Keratinocyte (primary cell): ENCODE data around the gene NHP2. TPM values are rescaled to one million over a fixed set of nuclear protein-coding genes. Genes with fewer than 3 reads are reported as not detected.

ENCODE experiments used
- DNase-seq: peaks from one replicate; pipeline ENCODE4 v3.0.0-alpha.2; 2011; ENCODE audit warnings: low read depth, missing footprints, low spot score
- FAIRE-seq: peaks from 2 replicates; lab custom pipeline; 2011; peaks lifted over from hg19 to GRCh38; lab: Jason Lieb, UNC
- H2AFZ ChIP-seq: 2 replicates; pipeline ENCODE4 v1.6.0; 2012; ENCODE audit warnings: low read length, control low read depth, inconsistent platforms; ENCODE audit not compliant: control insufficient read depth
- H3K27ac ChIP-seq: 2 replicates; pipeline ENCODE4 v1.5.1; 2011; ENCODE audit warnings: low read length; ENCODE audit not compliant: control insufficient read depth, insufficient read depth
- H3K27me3 ChIP-seq: 3 replicates; pipeline ENCODE4 v1.6.0; 2011; ENCODE audit warnings: low read length; ENCODE audit not compliant: control insufficient read depth, insufficient read depth; ENCODE audit errors: extremely low read depth
- H3K36me3 ChIP-seq, 2 experiments: 2 replicates in 1 of 2; 3 replicates in 1 of 2; pipeline ENCODE4 v1.5.1; 2011; ENCODE audit warnings: low read length in 2 of 2, mild to moderate bottlenecking in 1 of 2; ENCODE audit not compliant: control insufficient read depth in 2 of 2, insufficient read depth in 2 of 2; ENCODE audit errors: extremely low read depth in 1 of 2
- H3K4me1 ChIP-seq: 3 replicates; pipeline ENCODE4 v1.5.1; 2011; ENCODE audit warnings: low read length; ENCODE audit not compliant: control insufficient read depth, insufficient read depth; ENCODE audit errors: extremely low read depth
- H3K4me2 ChIP-seq: 3 replicates; pipeline ENCODE4 v1.6.0; 2011; ENCODE audit warnings: low read depth, low read length; ENCODE audit not compliant: control insufficient read depth, insufficient read depth; ENCODE audit errors: extremely low read depth
- H3K4me3 ChIP-seq, 3 experiments: fragments of 200-600 bp in 1 of 3; sonication (generic) in 1 of 3; 2 replicates in 2 of 3; 3 replicates in 1 of 3; pipeline ENCODE4 v1.5.1; 2011 to 2016; ENCODE audit warnings: low read length in 3 of 3, mild to moderate bottlenecking in 3 of 3, control low read depth in 2 of 3, inconsistent platforms in 1 of 3, low read depth in 1 of 3, mixed read lengths in 1 of 3, mixed run types in 1 of 3, moderate library complexity in 1 of 3; ENCODE audit not compliant: control insufficient read depth in 2 of 3, insufficient read depth in 2 of 3; ENCODE audit errors: extremely low read depth in 1 of 3
- H3K79me2 ChIP-seq: 2 replicates; pipeline ENCODE4 v1.6.0; 2012; ENCODE audit warnings: low read length; ENCODE audit not compliant: control insufficient read depth, insufficient read depth
- H3K9ac ChIP-seq: 3 replicates; pipeline ENCODE4 v1.6.0; 2011; ENCODE audit warnings: low read length; ENCODE audit not compliant: control insufficient read depth, insufficient read depth; ENCODE audit errors: extremely low read depth
- H3K9me1 ChIP-seq: 3 replicates; pipeline ENCODE4 v1.6.0; 2011; ENCODE audit warnings: low read length; ENCODE audit not compliant: control insufficient read depth, insufficient read depth; ENCODE audit errors: extremely low read depth
- H3K9me3 ChIP-seq: 2 replicates; pipeline ENCODE4 v1.5.1; 2012; ENCODE audit warnings: low read depth, low read length; ENCODE audit not compliant: control insufficient read depth
- H4K20me1 ChIP-seq: 3 replicates; pipeline ENCODE4 v1.6.0; 2011; ENCODE audit warnings: low read length; ENCODE audit not compliant: control insufficient read depth, insufficient read depth; ENCODE audit errors: extremely low read depth
- CTCF ChIP-seq, 3 experiments: IDR thresholded peaks in 1 of 3; conservative IDR thresholded peaks in 1 of 3; optimal IDR thresholded peaks in 1 of 3; 2 replicates in 2 of 3; 3 replicates in 1 of 3; pipeline versions ENCODE3 to v1.5.1; 2011; ENCODE audit warnings: low read length in 3 of 3, mild to moderate bottlenecking in 3 of 3, moderate library complexity in 2 of 3, control low read depth in 1 of 3, inconsistent platforms in 1 of 3; ENCODE audit not compliant: insufficient read depth in 2 of 3; ENCODE audit errors: extremely low read depth in 1 of 3
- EZH2 ChIP-seq: IDR thresholded peaks from one replicate; pipeline ENCODE4 v1.6.1; 2012; ENCODE audit warnings: inconsistent platforms, mild to moderate bottlenecking, low read length, moderate library complexity
- dilution Hi-C: fragments of 300-500 bp; cut with MboI; formaldehyde crosslinking; loops from one replicate; pipeline ENCODE4 v1.7.0; 2020; ENCODE audit warnings: low sequenced_read_pairs; ENCODE audit not compliant: extremely low pct_ligation_motif_present
- polyA plus RNA-seq, 5 experiments: library from polyadenylated mRNA; depleted of rRNA in 3 of 5; stranded (reverse) in 3 of 5; stranded (forward) in 1 of 5; unstranded in 1 of 5; fragments of >200 nt; gene quantifications; 1 replicate in 1 of 5; 2 replicates in 3 of 5; 3 replicates in 1 of 5; pipeline versions ENCODE4 v1.2.1 to v1.2.3, GENCODE V29; 2011 to 2012; ENCODE audit warnings: missing spikeins in 2 of 5, low read depth in 1 of 5, low replicate concordance in 1 of 5

NHP2 gene
- polyA plus RNA-seq, 1 donor (not counting 4 experiments of a cell fraction or from before 2014, with no cell fraction given): 186 TPM

- DNase-seq (no peak), FAIRE-seq (no peak)
- no peaks in the 10 kb centered on the region for H3K9me1 ChIP-seq
- no peak overlapping the region for H3K4me2 ChIP-seq
- H4K20me1 ChIP-seq: no peaks in the 10 kb centered on the region
- no peak overlapping the region for H3K9ac ChIP-seq
- H3K4me3 ChIP-seq: no peak overlapping the region
- no peaks in the 10 kb centered on the region for H3K27me3 ChIP-seq
- H2AFZ ChIP-seq: no peak overlapping the region
- H3K27ac ChIP-seq: no peak overlapping the region
- H3K79me2 ChIP-seq: no peaks in the 10 kb centered on the region
- TF ChIP-seq CTCF (optimal IDR thresholded peaks at IDR 0.05 in 1 of 3, IDR thresholded peaks at IDR 0.05 in 1 of 3, conservative IDR thresholded peaks at IDR 0.05 in 1 of 3; ENCODE audit: extremely low read depth in 1 of 3, insufficient read depth in 2 of 3, low read length in 3 of 3): no peak
- TF ChIP-seq EZH2: no peak
- no peaks in the 10 kb centered on the region for H3K9me3 ChIP-seq
- dilution Hi-C loops: no loop called here
- H3K4me1 ChIP-seq: no peaks in the 10 kb centered on the region
- no peaks in the 10 kb centered on the region for H3K36me3 ChIP-seq
Observed at GRCh38 chr5:178182158-178182876, 28.6 kb upstream of the NHP2 start.

- H4K20me1 ChIP-seq: no peaks in the 10 kb centered on the region
- no peak overlapping the region for H2AFZ ChIP-seq
- H3K27me3 ChIP-seq: no peaks in the 10 kb centered on the region
- no peaks in the 10 kb centered on the region for H3K4me1 ChIP-seq
- no peak overlapping the region for H3K4me2 ChIP-seq
- no peaks in the 10 kb centered on the region for H3K9me3 ChIP-seq
- no peaks in the 10 kb centered on the region for H3K9me1 ChIP-seq
- no peak for TF ChIP-seq EZH2
- no peak for TF ChIP-seq CTCF (optimal IDR thresholded peaks at IDR 0.05 in 1 of 3, IDR thresholded peaks at IDR 0.05 in 1 of 3, conservative IDR thresholded peaks at IDR 0.05 in 1 of 3; ENCODE audit: extremely low read depth in 1 of 3, insufficient read depth in 2 of 3, low read length in 3 of 3)
- no peak overlapping the region for H3K9ac ChIP-seq
- no peak for DNase-seq
- H3K79me2 ChIP-seq: no peaks in the 10 kb centered on the region
- dilution Hi-C loops: no loop called here
- H3K36me3 ChIP-seq: no peaks in the 10 kb centered on the region
- no peak overlapping the region for H3K27ac ChIP-seq
- H3K4me3 ChIP-seq: no peak overlapping the region
- FAIRE-seq: no peak
Observed at GRCh38 chr5:178180141-178180863, 26.6 kb upstream of the NHP2 start.
